ENCODE data around the gene COPZ1.
A peak's percentile ranks its signal among the peaks of the same experiment; 100 is the strongest.

Gene COPZ1

DNA sequence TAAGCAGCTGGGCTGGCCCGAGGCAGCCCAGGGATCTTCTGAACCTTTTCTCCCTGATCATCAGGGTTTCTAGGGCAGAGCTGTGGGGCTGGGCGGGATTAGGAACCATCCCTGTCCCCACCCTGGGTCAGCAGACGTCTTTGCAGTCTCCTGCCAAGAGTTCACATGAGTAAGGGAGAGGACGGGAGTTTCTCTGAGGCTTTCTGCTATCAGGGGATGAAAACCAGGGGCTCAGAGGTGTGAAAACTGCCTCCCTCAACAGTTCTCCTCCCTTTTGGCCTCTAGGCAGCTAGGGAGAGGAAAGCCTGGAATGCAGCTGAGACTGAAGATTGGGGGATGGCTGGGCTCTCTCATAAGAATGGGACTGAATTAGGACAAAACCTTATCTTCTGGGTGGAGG is 51.7 kb downstream of the COPZ1 start:
- Histone ChIP-seq H3K4me1 (peaks cover 0 to 31% (median 19%) of the 10 kb centered on the region in 4 donors), H3K27ac (peak overlapping the region; percentile 0 to 25), H3K4me3 (no peak overlapping the region), H3K36me3 (peaks cover 0 to 18% (median 12%) of the 10 kb centered on the region in 3 donors), H3K9me3 (no peaks in the 10 kb centered on the region), H3K27me3 (no peaks in the 10 kb centered on the region)
- intact Hi-C loops (cut with DNase I; ENCODE audit: low total_unique reads), result no loop called here
- peak in 1 of 2 donors; percentile 78 for DNase-seq
- TF ChIP-seq CTCF (IDR thresholded peaks at IDR 0.05), result no peak

DNA sequence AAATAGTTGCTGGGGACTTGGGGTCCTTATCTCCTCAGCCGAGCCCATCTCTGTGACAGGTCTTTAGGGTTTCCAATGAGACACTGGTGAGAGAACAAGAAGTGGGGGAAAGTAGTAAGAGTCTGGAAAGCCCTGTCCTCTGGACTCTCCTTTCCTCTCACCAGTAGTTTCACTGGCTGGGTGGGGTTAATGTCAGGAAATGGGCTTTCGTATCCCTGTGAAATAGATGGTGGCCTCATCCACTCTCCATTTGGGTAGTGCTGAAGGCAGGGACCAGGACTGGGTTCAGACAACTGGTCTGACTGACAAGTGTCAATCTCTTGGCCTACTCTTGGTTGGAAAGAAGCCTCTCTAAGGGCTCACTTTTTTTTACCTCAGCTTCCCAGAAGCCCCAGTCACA is 52.1 kb downstream of the COPZ1 start:
- DNase-seq, result no peak
- Histone ChIP-seq H3K9me3 (no peaks in the 10 kb centered on the region), H3K36me3 (peaks cover 0 to 18% (median 12%) of the 10 kb centered on the region in 3 donors), H3K4me1 (peaks cover 0 to 26% (median 15%) of the 10 kb centered on the region in 4 donors), H3K27ac (peak overlapping the region in 1 of 2 donors; percentile 0), H3K27me3 (no peaks in the 10 kb centered on the region), H3K4me3 (no peak overlapping the region)
- no peak for TF ChIP-seq CTCF (IDR thresholded peaks at IDR 0.05)
- intact Hi-C loops (cut with DNase I; ENCODE audit: low total_unique reads), result no loop called here

DNA sequence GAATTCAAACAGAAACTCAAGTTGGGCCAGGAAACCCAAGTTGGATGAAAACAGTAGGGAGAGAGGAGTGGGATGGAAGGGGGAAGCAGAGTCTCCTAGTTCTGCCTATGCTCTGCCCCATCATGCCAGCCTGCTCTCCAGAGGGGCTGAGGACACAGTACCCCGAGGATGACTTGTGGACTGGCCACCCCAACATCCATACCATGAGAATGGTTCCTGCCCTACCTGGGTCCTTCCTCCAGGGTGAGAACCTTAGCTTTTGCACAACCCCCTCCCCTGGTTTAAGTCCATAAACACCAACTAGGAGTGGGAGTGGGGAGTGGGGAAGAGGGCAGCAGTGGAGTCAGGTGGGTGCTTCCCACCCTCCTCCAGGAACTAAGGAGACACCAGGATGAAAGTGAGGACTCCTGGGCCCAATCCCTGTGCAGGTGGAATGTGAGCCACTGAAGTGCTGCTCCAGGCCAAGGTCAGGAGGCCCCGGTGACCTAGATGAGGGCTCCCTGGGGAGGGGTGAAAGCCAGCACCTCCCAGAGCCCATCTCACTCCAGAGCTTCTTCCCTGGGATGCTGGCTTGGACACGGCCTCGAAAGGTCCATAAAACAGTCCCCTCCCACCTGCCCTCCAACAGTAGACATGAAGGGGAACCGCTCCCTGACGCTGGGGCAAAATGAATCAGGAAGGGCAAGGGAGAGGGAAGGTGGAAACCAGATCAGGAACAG is 53.0 kb downstream of the COPZ1 start:
- H3K27me3 ChIP-seq, result no peaks in the 10 kb centered on the region
- H3K4me3 ChIP-seq, result no peak overlapping the region
- peaks cover 0 to 18% (median 12%) of the 10 kb centered on the region in 3 donors for H3K36me3 ChIP-seq
- no peak overlapping the region for H3K27ac ChIP-seq
- no peak for TF ChIP-seq CTCF (IDR thresholded peaks at IDR 0.05)
- H3K9me3 ChIP-seq, result no peaks in the 10 kb centered on the region
- intact Hi-C loops (cut with DNase I; ENCODE audit: low total_unique reads), result no loop called here
- no peak for DNase-seq
- H3K4me1 ChIP-seq, result peaks cover 0 to 24% (median 13%) of the 10 kb centered on the region in 4 donors

DNA sequence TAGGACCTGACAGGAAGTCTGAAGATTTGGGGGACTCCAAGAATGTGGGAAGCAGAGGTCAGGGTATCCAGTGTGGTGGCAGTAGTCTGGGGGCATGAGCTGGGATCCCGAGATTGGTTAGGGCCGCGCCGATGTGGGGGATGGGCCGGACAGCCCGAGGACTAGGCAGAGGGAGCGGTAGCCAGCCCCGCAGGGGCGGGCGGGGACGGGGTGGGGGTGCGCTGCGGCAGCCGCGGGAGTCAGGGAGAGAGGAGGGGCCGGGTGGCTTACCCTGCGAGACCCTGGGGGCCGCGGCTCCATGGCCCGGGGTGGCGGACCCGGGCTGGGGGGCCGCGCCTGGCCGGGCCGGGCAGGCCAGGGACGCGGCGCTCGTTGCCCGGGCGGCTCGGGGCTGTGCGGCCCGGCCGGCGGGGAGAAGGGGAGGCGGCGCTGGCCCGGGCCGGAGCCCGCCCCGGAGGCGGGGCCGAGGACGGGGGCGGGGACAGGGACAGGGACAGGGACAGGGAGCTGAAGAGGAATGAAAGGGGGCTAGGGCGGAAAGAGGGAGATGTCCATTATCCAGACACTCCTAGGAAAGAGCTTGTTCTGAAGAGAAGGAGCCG is 54.0 kb downstream of the COPZ1 start:
- Histone ChIP-seq H3K4me1 (peaks cover 0 to 24% (median 13%) of the 10 kb centered on the region in 4 donors), H3K27ac (peak overlapping the region; percentile 54 to 73), H3K36me3 (peaks cover 0 to 12% (median 3%) of the 10 kb centered on the region in 3 donors), H3K27me3 (no peaks in the 10 kb centered on the region), H3K4me3 (peak overlapping the region; percentile 45 to 53), H3K9me3 (no peaks in the 10 kb centered on the region)
- intact Hi-C loops (cut with DNase I; ENCODE audit: low total_unique reads), result no loop called here
- no peak for DNase-seq
- TF ChIP-seq CTCF (IDR thresholded peaks at IDR 0.05), result no peak

GRCh38 chr12:54379398-54380201 is 54.7 kb downstream of the COPZ1 start:
- intact Hi-C loops (cut with DNase I; ENCODE audit: low total_unique reads), result no loop called here
- peak overlapping the region; percentile 54 to 73 for H3K27ac ChIP-seq
- peaks cover 0 to 21% (median 10%) of the 10 kb centered on the region in 4 donors for H3K4me1 ChIP-seq

More at GRCh38 chr12:54379398-54380201, 54.7 kb downstream of the COPZ1 start:
- Histone ChIP-seq H3K36me3 (peaks cover 0 to 13% (median 0%) of the 10 kb centered on the region in 3 donors), H3K9me3 (no peaks in the 10 kb centered on the region), H3K4me3 (peak overlapping the region; percentile 45 to 53), H3K27me3 (no peaks in the 10 kb centered on the region)
- TF ChIP-seq CTCF (IDR thresholded peaks at IDR 0.05), result peak; percentile 100
- peak; percentile 93 for DNase-seq

Measured in tibial artery (tissue), 4 donors.